GM23248 (cell line): ENCODE measurements around the gene KRTAP22-1. TPM values are rescaled to one million over a fixed set of nuclear protein-coding genes. Genes with fewer than 3 reads are reported as not detected.

Experiments used
- DNase-seq: peaks from one replicate; pipeline ENCODE4 v3.0.0-alpha.2; 2015
- H2AFZ ChIP-seq: fragments of 200-600 bp; sonication (generic); 2 replicates; pipeline ENCODE4 v1.6.1; 2016; ENCODE audit warnings: antibody characterized with exemption
- H3F3A ChIP-seq: fragments of 200-600 bp; sonication (generic); 2 replicates; pipeline ENCODE4 v1.6.1; 2016; ENCODE audit warnings: mild to moderate bottlenecking, antibody characterized with exemption, mixed run types; ENCODE audit not compliant: insufficient read depth
- H3K27ac ChIP-seq: fragments of 200-600 bp; sonication (generic); 2 replicates; pipeline ENCODE4 v1.5.1; 2016; ENCODE audit warnings: mild to moderate bottlenecking
- H3K27me3 ChIP-seq: fragments of 200-600 bp; sonication (generic); replicated peaks from 2 replicates; pipeline ENCODE4 v1.6.1; 2016; ENCODE audit warnings: mild to moderate bottlenecking; ENCODE audit not compliant: insufficient read depth
- H3K36me3 ChIP-seq: fragments of 200-600 bp; sonication (generic); 2 replicates; pipeline ENCODE4 v1.6.1; 2016; ENCODE audit warnings: low read depth, mild to moderate bottlenecking
- H3K4me1 ChIP-seq: fragments of 200-600 bp; sonication (generic); 2 replicates; pipeline ENCODE4 v1.6.1; 2016; ENCODE audit warnings: mild to moderate bottlenecking; ENCODE audit not compliant: insufficient read depth
- H3K4me2 ChIP-seq: fragments of 200-600 bp; sonication (generic); one replicate; pipeline ENCODE4 v1.6.1; 2016; ENCODE audit warnings: mild to moderate bottlenecking; ENCODE audit not compliant: unreplicated experiment
- H3K4me3 ChIP-seq: fragments of 200-600 bp; sonication (generic); 2 replicates; pipeline ENCODE4 v1.5.1; 2016; ENCODE audit warnings: mild to moderate bottlenecking
- H3K79me2 ChIP-seq: fragments of 200-600 bp; sonication (generic); 2 replicates; pipeline ENCODE4 v1.6.1; 2016; ENCODE audit warnings: mild to moderate bottlenecking; ENCODE audit not compliant: insufficient read depth
- H3K9ac ChIP-seq: fragments of 200-600 bp; sonication (generic); 2 replicates; pipeline ENCODE4 v1.6.1; 2016; ENCODE audit warnings: mild to moderate bottlenecking
- H3K9me2 ChIP-seq: fragments of 200-600 bp; sonication (generic); 2 replicates; pipeline ENCODE4 v1.6.1; 2016; ENCODE audit warnings: mixed run types, mild to moderate bottlenecking, moderate library complexity; ENCODE audit not compliant: insufficient read depth
- H3K9me3 ChIP-seq: fragments of 200-600 bp; sonication (generic); one replicate; pipeline ENCODE4 v1.6.1; 2017; ENCODE audit warnings: low read depth
- H4K20me1 ChIP-seq: fragments of 200-600 bp; sonication (generic); 2 replicates; pipeline ENCODE4 v1.6.0; 2016; ENCODE audit not compliant: insufficient read depth
- EZH2 ChIP-seq: fragments of 200-600 bp; sonication (generic); IDR thresholded peaks from 2 replicates; pipeline ENCODE4 v1.6.1; 2018; ENCODE audit warnings: antibody characterized with exemption, mild to moderate bottlenecking; ENCODE audit not compliant: insufficient read depth, poor library complexity, severe bottlenecking
- EZH2phosphoT487 ChIP-seq: fragments of 200-600 bp; sonication (generic); IDR thresholded peaks from 2 replicates; pipeline ENCODE4 v1.6.1; 2018; ENCODE audit warnings: antibody characterized with exemption, moderate library complexity, mild to moderate bottlenecking, low read depth; ENCODE audit not compliant: insufficient read depth
- WGBS, 2 experiments: methylation state at CpG; one replicate each; pipeline ENCODE4 v1.1.6; 2015 to 2017; ENCODE audit warnings: low lambda C conversion rate in 2 of 2, low coverage in 1 of 2; ENCODE audit errors: missing lambda C conversion rate in 2 of 2; 5-methylcytosine and 5-hydroxymethylcytosine counted together
- in situ Hi-C: fragments of 300-500 bp; cut with MboI; formaldehyde crosslinking; loops from 2 replicates; pipeline ENCODE4 v1.15.0; 2020
- polyA plus RNA-seq: library from polyadenylated mRNA; unstranded; fragments of >200 nt; fragmentation: Nextera tagmentation; extraction: Ambion mirVana; gene quantifications from 2 replicates; pipeline ENCODE4 v1.2.1, GENCODE V29; 2016
- total RNA-seq: library from RNA; depleted of rRNA; stranded (reverse); fragments of >200 nt; shearing (Covaris generic); gene quantifications from 2 replicates; pipeline ENCODE4 v1.2.3, GENCODE V29; 2014

The KRTAP22-1 gene
- total and polyA plus RNA-seq, 2 experiments from 2014 or later: not detected

GRCh38 chr21:30580132-30580531 is 20.8 kb upstream of the KRTAP22-1 start:
- Histone ChIP-seq H3K4me3 (no peak overlapping the region), H3K9ac (no peak overlapping the region), H3K27me3 (no peaks in the 10 kb centered on the region), H3K4me1 (no peaks in the 10 kb centered on the region), H3K27ac (no peak overlapping the region), H3K4me2 (no peak overlapping the region), H3K9me2 (no peaks in the 10 kb centered on the region), H3K79me2 (no peaks in the 10 kb centered on the region), H3K9me3 (no peaks in the 10 kb centered on the region), H2AFZ (no peak overlapping the region), H3K36me3 (no peaks in the 10 kb centered on the region), H3F3A (no peaks in the 10 kb centered on the region), H4K20me1 (no peaks in the 10 kb centered on the region)
- no peak for DNase-seq
- TF ChIP-seq EZH2phosphoT487: no peak
- TF ChIP-seq EZH2: no peak
- WGBS, 2 experiments: 16 to 19% methylated on average over 3 of the region's 3 CpGs
- in situ Hi-C loops: no loop called here

GRCh38 chr21:30582870-30583269 is 18.0 kb upstream of the KRTAP22-1 start:
- TF ChIP-seq EZH2 (no peak), EZH2phosphoT487 (no peak)
- Histone ChIP-seq H3F3A (no peaks in the 10 kb centered on the region), H3K4me1 (no peaks in the 10 kb centered on the region), H3K9me2 (no peaks in the 10 kb centered on the region), H3K79me2 (no peaks in the 10 kb centered on the region), H3K4me2 (no peak overlapping the region), H2AFZ (no peak overlapping the region), H3K27me3 (no peaks in the 10 kb centered on the region), H3K4me3 (no peak overlapping the region), H3K27ac (no peak overlapping the region), H3K9ac (no peak overlapping the region), H3K9me3 (no peaks in the 10 kb centered on the region), H4K20me1 (no peaks in the 10 kb centered on the region), H3K36me3 (no peaks in the 10 kb centered on the region)
- no peak for DNase-seq
- in situ Hi-C loops: no loop called here
- WGBS, 2 experiments: 6 to 24% methylated on average over 1 of the region's 1 CpG

DNA sequence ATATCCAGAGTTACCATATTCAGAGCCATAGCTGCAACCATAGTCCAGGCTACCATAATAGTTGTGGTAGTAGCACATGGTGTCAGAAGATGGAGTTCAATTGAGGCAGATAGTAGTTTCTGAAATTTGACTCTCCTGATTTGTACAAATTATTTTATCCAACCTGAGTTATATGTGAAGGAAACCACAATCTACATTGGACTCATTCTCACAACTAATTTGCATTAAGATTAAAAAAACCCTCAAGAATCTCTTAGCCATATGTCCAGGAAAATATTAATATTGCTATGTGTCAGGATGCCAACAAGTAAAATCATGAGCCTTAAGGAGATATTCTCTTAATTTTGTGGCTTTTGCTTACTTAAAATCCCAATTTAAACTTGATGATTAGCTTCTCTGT is 10.6 kb upstream of the KRTAP22-1 start, which contains the start of gene KRTAP22-2:
KRTAP22-2 (minus strand) TSS at position 101 of the 400 bp plus-strand sequence.
- Histone ChIP-seq H3K27me3 (no peaks in the 10 kb centered on the region), H3K4me3 (no peak within 1 kb of the TSS), H3K4me2 (no peak within 1 kb of the TSS), H3K36me3 (no peaks in the 10 kb centered on the region), H3K9me3 (no peaks in the 10 kb centered on the region), H3K27ac (no peak within 1 kb of the TSS), H3K9ac (no peak within 1 kb of the TSS), H2AFZ (no peak within 1 kb of the TSS), H3F3A (no peaks in the 10 kb centered on the region), H3K4me1 (no peaks in the 10 kb centered on the region), H4K20me1 (no peaks in the 10 kb centered on the region), H3K9me2 (no peaks in the 10 kb centered on the region), H3K79me2 (no peaks in the 10 kb centered on the region)
- DNase-seq: no peak
- TF ChIP-seq EZH2: no peak
- no peak for TF ChIP-seq EZH2phosphoT487
- in situ Hi-C loops: no loop called here

DNA sequence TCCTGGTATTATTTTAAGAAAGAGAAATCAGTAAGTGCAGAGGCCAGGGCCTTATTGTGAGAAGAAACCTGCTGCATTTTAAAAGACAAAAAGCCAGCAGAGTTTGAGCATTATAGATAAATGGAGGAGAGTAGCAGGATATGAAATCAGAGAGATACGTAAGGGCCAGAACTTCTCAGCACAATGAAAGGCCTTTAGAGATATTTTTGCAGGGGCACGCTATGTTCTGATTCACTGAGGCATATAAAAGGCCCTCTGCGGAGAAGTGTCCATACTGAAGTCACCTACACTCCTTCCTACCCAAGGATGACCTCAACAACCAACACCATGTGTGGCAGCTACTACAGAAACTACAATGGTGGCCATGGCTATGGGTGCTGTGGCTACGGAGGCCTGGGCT is 8.7 kb upstream of the KRTAP22-1 start, which contains the start of gene KRTAP6-3:
KRTAP6-3 (plus strand) TSS at position 301 of the 400 bp plus-strand sequence; CDS start at position 307, 6 bp downstream.
- no peaks in the 10 kb centered on the region for H3K9me3 ChIP-seq
- in situ Hi-C loops: no loop called here

GRCh38 chr21:30598802-30599201 is 2.1 kb upstream of the KRTAP22-1 start, which contains the start of gene KRTAP6-2:
TSS of gene KRTAP6-2 (minus strand) at chr21:30598902. CDS start at chr21:30598874, 28 bp downstream.
- no peaks in the 10 kb centered on the region for H4K20me1 ChIP-seq
- H3K79me2 ChIP-seq: no peaks in the 10 kb centered on the region
- no peaks in the 10 kb centered on the region for H3F3A ChIP-seq
- H3K27ac ChIP-seq: no peak within 1 kb of the TSS
- no peak for DNase-seq
- H3K36me3 ChIP-seq: no peaks in the 10 kb centered on the region
- WGBS, 2 experiments: 62 to 78% methylated on average over 6 of the region's 6 CpGs
- in situ Hi-C loops: no loop called here
- H3K9ac ChIP-seq: no peak within 1 kb of the TSS
- no peaks in the 10 kb centered on the region for H3K9me2 ChIP-seq
- peaks cover 4% of the 10 kb centered on the region for H3K9me3 ChIP-seq
- no peaks in the 10 kb centered on the region for H3K4me1 ChIP-seq
- TF ChIP-seq EZH2 (no peak), EZH2phosphoT487 (no peak)
- no peaks in the 10 kb centered on the region for H3K27me3 ChIP-seq
- H3K4me3 ChIP-seq: no peak within 1 kb of the TSS
- no peak within 1 kb of the TSS for H2AFZ ChIP-seq
- no peak within 1 kb of the TSS for H3K4me2 ChIP-seq

More for the DNA sequence above, 8.7 kb upstream of the KRTAP22-1 start, which contains the start of gene KRTAP6-3:
- H4K20me1 ChIP-seq: no peaks in the 10 kb centered on the region
- H3F3A ChIP-seq: no peaks in the 10 kb centered on the region
- H2AFZ ChIP-seq: no peak within 1 kb of the TSS
- no peaks in the 10 kb centered on the region for H3K4me1 ChIP-seq
- no peak within 1 kb of the TSS for H3K9ac ChIP-seq
- no peak within 1 kb of the TSS for H3K4me3 ChIP-seq
- no peak for DNase-seq
- WGBS, 2 experiments: 40 to 43% methylated on average over 4 of the region's 4 CpGs
- TF ChIP-seq EZH2phosphoT487 (no peak), EZH2 (no peak)
- no peaks in the 10 kb centered on the region for H3K27me3 ChIP-seq
- H3K4me2 ChIP-seq: no peak within 1 kb of the TSS
- no peak within 1 kb of the TSS for H3K27ac ChIP-seq
- H3K9me2 ChIP-seq: no peaks in the 10 kb centered on the region
- H3K79me2 ChIP-seq: no peaks in the 10 kb centered on the region
- H3K36me3 ChIP-seq: no peaks in the 10 kb centered on the region
